GM19035 (cell line): ENCODE results near the gene CAMK2N2.
A peak's percentile ranks its signal among the peaks of the same experiment; 100 is the strongest.

ENCODE experiments used
- ATAC-seq: cut with Tn5 transposase; IDR thresholded peaks from one replicate; pipeline ENCODE4 v1.9.1; 2021; ENCODE audit not compliant: unreplicated experiment

CAMK2N2 gene

GRCh38 chr3:184240384-184241140 is 20.8 kb downstream of the CAMK2N2 start:
- ATAC-seq, result no peak

GRCh38 chr3:184239708-184240107 is 21.6 kb downstream of the CAMK2N2 start:
- ATAC-seq, result no peak

DNA sequence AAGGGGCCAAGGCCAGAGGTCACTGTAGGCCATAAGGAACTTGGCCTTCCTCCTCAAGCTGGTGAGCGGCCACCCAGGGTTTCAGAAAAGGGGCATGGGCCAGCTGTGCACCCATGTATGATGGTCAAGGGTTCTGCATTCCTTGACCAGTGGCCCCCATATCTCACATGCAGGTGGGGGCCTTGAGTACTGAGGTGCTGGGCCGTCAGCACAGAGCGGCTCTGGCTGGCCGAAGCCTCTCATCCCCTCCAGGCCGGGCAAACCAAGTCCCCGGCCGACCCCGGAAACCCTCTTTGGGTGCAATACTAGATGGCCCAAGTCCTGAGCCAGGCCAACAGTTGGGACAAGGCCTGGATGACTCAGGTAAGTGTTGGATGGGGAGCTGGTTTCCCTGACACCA is 22.1 kb downstream of the CAMK2N2 start:
- no peak for ATAC-seq

GRCh38 chr3:184238246-184238818 is 23.0 kb downstream of the CAMK2N2 start:
- ATAC-seq, result no peak

DNA sequence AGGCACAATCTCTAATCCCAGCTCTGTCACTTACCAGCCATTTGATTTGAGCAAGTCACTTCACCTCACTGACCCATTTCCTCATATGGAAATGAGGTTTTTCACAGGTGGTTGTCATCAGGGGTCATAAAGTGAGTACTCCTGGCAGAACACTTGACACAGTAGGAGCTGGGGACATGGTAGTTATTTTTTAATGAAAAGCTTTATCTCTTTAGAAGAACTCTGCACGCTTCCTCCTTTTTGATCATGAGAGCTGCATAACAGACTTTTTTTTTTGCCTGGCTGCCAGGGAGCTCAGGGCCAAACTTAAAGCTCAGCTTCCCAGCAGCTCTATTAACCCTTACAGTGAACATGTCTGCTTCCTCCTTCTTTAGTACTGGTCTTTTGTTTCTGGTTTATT is 23.5 kb downstream of the CAMK2N2 start:
- ATAC-seq, result no peak

DNA sequence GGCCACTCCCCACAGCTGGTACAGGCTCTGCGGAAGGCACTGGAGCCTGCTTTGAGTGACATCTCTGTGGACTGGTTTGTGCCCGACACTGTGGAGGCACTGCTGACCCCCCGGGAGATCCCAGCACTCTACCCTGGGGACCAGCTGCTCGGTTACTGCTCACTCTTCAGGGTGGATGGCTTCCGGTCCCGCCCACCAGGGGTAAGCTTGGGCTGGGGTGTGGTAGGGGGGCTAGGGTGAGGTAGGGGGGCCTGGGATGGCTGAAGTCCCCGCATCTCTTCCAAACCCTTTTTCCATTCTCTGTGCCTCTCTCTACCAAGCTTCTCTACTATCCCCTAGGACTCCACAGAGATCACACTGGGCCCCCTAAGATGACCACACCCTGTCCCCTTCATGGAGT is 24.1 kb downstream of the CAMK2N2 start:
- no peak for ATAC-seq

- no peak for ATAC-seq
Observed at GRCh38 chr3:184236636-184237035, 24.7 kb downstream of the CAMK2N2 start.

DNA sequence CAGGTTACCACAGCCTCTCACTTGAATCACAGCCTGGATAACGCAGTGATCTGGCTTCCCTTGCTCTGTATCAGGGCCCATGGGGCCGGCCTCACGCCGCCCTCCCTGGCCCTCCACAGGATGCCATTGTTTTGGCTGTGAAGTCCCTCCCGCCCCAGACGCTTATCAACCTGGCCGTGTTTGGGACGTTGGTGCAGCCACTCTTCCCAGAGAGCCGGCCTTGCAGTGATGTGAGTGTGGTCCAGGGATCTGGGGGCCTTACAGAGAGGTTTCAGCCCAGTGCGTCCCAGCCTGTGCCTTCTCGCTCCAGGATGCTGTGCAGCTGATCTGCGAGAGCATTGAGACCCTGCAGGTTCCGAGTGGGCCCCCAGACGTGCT is 25.3 kb downstream of the CAMK2N2 start:
- no peak for ATAC-seq

DNA sequence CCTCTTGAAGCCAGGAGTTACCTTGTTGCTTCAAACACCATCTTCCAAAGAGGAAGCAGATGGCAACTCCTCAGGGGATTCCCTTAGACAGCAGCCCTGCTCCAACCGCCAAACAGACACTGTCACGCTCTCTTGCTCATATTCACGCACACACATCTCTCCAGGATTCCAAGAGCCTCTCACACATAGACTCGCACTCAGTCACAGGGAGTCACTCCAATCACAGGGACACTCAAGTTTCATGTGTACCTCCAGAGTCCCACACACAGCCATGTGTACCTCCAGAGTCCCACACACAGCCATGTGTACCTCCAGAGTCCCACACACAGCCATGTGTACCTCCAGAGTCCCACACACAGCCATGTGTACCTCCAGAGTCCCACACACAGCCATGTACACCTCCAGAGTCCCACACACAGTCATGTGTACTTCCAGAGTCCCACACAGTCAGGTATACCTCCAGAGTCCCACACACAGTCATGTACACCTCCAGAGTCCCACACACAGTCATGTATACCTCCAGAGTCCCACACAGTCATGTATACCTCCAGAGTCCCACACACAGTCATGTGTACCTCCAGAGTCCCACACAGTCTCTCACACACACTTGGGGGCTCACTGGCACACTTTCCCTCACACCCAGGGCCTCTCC is 25.8 kb downstream of the CAMK2N2 start:
- ATAC-seq, result no peak

- no peak for ATAC-seq
Observed at GRCh38 chr3:184234671-184235380, 26.5 kb downstream of the CAMK2N2 start.

DNA sequence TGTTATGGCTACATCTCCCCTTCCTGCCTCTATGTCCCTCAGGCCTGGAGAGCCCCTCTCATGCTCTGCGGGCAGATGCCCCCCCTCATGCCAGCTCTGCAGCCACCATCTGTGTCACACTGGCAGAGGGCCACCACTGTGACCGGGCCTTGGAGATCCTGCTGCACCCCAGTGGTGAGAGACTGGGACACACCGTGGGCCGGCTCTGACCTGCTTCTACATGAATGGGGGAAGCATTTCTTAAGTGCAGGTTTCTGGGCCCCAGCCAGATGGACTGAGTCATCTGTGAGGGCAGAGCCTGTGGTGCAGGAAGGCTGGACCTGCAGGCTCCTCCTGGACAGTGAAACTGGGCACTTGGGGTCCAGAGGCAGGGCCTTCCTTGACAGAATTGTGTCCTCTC is 27.1 kb downstream of the CAMK2N2 start:
- no peak for ATAC-seq

- ATAC-seq, result no peak
Observed at GRCh38 chr3:184233127-184233843, 28.1 kb downstream of the CAMK2N2 start.

- ATAC-seq, result no peak
Observed at GRCh38 chr3:184231671-184232070, 29.7 kb downstream of the CAMK2N2 start.

- no peak for ATAC-seq
Observed at GRCh38 chr3:184230603-184231528, 30.5 kb downstream of the CAMK2N2 start.

DNA sequence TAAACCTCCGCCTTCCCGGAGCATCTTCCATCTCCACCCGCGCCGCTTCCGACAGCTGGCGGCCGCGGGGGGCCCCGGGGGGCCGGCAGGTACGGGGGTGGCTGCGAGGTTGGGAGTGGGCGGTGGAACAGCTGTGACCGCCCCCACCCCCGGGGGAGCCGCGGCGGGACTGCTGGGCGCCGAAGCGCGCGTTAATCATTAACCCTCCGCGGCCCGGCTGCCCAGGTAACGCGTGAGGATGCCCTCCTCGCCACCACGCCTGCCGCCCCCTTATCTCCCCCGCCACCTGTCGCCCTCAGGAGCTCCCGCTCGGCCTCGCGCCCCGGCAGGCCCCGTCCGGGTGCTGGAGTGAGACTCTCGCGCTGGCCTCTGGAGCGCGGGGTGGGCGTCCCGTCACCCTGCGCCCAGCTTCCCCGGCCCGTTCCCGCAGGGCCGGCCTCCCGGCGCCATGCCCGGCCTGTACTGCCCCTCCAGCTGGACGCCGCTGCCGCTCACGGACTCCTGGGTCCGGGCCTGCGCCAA is 31.2 kb downstream of the CAMK2N2 start:
- ATAC-seq, result no peak

DNA sequence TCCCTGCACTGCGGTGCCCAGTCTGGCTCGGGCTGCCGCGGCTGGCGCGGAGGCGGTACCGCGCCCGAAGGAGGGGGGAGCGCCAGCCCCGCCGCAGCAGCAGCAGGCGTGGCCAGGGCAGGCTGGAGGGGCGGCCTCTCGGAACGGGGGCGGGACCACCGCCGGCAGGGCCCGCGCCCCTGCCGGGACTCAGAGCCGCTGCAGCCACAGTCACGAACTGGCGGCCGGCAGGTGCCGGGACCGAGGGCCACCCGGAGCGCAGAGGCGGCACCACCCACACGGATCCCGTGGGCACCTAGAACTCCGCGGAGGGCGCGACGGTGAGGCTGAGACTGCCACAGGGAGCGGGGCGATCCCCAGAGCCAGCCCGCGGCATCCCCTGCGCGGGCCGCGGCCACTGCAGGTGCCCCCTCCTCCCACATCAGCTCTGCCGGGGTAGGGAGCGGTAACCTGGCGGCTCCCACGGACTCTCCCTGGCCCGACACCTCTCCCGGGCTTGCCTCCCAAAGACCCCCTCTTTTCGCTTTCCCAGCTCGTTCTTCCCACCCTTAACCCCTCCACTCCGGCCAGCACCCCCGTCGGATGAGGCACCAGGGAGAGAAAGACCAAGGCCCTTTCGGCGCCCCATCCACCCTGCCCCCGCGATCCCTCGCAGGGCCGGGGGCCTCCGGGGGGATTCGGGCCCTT is 31.8 kb downstream of the CAMK2N2 start, which contains the start of gene VWA5B2:
Gene VWA5B2, plus strand, starts transcription at position 192 of the 687 bp plus-strand sequence. CDS start 944 bp downstream, outside the sequence.
- ATAC-seq, result peak; percentile 73

DNA sequence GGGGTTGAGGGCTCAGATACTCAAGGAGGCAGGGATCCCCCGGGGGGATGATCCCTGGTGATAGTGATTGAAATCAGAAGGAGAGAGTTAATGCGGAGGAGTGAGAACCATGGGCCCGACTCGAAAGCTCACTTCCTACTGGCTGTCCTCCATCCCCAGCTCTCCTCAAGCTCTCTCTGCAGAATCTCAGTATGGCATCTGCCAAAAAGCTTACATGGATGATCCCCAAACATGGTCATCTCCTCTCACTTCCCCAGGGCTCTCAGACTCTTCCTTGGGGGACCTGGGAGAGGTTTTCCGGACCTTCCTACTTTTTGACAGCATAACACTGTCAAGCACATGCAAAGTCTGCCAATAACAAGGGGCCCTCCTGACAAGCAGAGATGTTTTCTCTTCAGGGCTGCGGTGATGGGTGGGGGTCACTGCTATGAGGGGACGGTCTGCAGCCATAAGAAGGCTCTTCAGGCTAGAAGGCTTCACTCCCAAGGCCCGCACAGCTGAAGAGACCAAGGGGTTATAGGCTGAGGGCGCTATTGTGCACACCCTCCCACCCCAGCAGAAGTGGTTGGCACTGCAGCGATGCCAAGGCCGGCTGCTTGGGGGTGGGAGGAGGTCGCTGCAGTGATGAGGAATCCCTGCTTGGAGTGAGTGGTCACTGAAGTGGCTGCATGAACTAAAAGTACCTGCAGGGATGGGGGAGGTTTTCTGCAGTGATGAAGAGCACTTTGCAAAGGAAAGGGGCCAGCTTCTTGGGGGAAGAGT is 32.8 kb downstream of the CAMK2N2 start:
- no peak for ATAC-seq

GRCh38 chr3:184227481-184227935 is 33.8 kb downstream of the CAMK2N2 start:
- ATAC-seq, result no peak
